Stimulated activated CD4-positive, alpha-beta T cell treated with anti-CD3 and anti-CD28 coated beads, Interleukin-4, amount 100 ng/mL, for 1 hour (primary cell): ENCODE results near the gene DBF4B.

ENCODE experiments used
- DNase-seq: peaks from one replicate; pipeline ENCODE4 v3.0.0-alpha.2; 2020

Gene DBF4B

DNA sequence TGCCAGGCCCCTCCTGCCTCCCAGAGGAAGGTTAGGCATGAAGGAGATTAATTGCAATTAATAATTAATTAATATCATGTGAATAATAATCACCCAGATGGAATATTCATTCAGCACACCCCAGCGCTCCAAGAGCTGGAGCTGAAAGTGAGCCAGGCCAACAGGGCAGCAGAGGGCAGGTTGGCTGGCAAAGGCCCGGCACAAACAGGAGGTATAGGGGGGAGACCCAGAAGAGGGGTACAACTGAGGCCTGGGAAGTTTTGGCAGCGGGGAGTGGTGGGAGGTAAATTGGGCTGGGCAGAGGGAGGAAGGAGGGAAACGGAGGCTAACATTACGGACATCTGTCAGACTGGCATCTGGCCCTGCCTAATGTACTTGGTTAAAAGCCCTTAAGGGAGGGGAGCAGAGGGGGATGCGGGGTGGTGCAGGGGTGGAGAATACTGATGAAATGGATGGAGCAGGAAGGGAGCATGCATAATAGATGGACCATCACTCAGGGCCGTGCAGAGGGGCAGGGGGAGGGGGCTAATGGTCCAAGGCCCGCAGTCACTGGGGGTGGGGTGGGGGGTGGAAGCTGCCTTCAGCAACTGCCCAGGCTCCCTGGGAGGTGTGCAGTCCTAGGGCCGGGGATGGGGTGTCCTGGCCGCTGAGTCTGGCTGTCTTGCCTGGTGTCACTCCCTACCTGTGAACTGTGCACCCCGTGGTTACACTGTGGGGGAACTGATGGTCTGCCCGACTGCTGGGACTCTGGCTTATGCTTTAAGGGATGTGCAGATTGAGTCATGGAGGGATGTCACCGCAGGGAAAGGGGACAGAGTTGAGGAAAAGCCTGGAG is 52.2 kb downstream of the DBF4B start:
- no peak for DNase-seq

DNA sequence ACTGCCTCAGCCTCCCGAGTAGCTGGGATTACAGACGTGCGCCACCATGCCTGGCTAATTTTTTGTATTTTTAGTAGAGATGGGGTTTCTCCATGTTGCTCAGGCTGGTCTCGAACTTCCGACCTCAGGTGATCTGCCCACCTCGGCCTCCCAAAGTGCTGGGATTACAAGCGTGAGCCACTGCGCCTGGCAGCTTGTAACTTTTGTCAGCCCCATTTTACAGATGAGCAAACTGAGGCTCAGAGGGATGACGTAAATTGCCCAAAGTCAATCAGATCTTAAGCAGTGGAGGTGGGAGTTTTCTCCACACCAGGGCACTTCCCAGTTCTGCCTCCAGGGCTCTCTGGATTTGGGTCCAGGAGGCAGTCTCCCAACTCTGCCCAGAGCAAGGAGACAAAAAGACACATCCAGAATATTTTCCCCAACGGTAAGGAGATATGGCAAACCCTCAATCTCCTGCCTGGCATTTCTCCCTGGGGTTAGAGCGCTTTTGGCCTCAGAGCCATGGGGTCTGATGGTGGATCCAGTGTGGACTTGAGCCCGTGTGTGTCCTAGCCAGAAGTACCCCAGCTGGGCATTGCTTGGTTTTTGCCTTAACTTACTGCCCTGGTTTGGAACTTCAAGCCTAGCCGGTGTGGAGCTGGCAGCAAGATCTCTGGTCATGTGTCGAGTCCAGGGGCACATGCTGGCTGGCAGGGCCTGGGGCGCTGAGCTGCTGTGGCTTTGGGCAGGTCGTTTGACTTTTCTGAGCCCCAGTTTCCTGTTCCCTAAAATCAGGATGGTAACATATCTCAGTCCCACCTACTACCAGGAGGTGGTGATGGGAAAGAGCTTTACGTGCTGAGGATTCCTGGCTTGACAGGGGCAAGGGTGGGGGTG is 53.7 kb downstream of the DBF4B start:
- DNase-seq = no peak

DNA sequence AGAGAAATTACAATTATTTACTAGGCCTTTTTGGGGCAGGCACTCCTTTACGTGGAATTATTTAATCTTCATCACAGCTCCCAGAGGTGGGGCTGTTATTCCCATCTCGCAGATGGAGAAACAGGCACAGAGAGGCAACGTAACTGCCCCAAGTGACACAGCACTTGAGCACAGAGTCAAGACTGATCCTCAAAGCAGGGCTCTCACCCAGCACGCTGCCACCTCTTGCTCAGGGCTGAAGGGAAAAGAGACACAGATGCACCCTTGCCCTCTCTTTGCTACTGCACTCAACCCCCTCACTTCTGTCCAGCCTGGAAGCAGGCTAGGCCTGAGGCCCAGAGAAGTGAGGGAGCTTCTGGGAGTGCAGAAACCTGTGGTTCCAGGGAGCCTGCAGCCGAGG is 54.7 kb downstream of the DBF4B start:
- DNase-seq = no peak

DNA sequence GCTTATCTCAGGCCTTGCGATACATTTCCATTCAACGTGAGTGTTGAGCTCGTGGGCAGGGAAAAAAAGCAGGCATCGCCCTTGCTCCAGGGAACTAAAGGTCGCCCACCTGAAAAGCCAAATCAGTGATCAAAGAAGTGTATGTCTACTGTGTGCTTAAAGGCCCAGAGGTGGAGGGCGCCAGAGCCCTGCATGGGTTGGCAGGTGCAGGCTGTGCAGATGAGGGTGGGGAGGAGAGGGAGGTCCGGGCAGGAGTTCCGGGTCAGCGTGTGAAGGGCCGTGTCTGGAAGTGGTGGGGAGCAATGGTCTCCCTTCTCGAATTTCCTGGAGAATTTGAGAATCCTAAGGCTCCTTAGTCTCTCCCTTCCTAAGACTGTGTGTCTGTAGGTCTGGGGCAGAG is 57.5 kb downstream of the DBF4B start:
- DNase-seq = no peak

DNA sequence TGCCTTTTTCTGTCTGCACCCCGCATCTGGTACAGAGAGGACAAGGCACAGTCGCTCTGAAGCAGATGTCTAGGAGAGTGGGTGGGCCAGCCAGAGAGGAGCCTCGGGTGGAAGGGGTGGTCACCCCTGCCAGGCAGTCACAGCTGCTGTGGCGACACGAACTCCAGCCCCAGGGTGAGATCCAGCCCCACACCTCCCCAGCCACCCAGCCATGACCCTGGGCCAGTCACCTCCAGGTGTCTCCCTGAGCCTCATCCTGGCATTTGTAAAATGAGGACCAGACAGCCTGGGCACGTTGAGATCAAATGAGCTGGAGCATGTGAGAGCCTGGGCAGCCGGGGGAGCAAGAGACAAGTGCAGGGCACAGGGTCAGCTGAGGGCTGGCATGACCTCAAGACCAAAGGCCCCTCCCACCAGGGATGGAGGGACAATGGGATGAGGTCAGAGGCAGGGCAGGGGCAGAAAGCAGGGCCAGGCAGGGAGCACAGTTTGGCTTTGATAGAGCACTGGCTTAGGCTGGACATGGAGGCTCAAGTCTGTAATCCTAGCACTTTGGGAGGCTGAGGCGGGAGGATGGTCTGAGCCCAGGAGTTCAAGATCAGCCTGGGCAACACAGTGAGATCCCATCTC is 58.1 kb downstream of the DBF4B start:
- no peak for DNase-seq

DNA sequence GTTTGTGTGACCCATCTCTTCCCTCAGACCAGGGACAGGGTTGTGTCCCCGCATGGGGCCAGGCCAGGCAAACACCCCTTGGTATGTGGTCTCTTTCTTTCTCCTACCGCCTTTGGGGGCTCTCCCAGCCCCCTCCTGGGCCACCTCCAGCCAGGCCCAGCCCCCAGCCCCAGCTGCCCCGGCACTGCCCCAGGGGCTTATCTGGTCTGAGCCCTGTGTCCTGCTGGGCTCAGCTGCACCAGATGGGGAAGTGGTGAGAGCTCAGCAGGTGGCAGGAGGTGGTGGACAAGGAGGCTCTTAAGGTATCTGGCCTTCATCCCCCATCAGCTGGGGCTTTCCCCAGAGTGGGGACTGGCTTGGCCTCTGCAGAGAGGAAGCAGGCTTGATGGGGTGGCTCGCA is 59.0 kb downstream of the DBF4B start:
- DNase-seq = no peak

DNA sequence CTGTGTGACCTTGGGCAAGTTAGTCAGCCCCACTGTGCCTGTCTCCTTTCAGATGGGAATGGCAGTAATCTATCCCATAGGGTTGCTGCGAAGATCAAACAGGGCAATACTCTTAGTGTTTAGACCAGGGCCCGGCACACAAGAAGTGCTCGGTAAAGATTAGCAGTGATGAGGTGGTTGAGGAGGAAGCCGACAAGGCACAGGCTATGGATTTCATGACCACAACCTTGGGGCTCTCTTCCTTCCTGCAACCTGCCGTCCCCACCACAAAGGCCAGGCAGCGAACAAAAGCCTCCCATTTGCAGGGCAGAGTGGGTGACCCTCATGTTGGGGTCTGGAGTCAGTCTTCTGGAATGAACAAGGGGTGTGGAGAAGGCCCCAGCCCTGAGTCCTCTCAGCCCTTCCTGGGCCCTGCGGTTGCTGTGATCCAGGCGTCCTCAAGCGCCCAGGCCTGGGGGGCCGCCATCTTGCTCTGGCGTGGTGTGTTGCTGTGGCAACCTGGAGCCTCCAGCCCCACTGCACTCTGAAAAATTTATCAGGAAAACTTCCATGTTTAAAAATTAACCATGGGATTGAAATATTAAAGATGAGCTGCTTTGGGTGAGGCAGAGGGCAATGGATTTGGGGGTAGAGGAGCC is 60.2 kb downstream of the DBF4B start:
- DNase-seq = no peak

DNA sequence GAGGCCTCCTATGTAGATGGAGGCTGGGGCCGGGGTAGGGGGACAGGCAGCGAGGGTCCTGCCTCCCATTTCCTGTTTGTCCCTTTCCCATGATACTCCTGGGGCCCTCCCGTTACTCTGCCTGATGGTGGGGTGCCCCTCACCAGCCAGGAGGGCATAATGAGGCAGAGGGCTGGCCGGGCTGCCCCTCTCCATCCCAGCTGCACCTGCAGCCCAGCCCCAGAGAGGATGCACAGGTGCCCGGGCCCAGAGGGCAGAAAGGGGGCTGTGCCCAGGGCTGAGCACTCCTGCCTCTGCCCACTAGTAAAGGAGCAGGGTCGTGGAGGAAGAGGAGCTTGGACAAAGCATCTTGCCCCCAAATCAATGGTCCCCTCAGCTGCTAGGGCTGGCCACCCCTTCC is 60.8 kb downstream of the DBF4B start:
- DNase-seq = no peak

DNA sequence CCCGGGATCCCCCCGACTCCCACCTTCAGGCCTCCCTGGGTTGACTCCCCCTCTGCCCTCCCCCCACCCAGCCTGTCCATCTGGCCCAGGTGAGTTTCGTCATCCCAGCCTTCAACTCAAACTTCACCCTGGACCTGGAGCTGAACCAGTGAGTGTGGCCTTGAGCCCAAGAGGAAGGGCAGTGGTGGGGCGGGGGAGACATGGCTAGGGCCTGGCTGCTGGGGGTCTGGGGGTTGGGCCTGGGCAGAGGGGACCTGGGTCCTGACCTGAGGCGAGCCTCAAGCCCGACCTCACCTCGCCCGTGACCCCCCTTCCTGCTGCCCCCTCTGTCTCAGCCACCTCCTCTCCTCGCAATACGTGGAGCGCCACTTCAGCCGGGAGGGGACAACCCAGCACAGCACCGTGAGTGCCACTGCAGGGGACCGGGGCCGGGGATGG is 61.2 kb downstream of the DBF4B start:
- DNase-seq = no peak

DNA sequence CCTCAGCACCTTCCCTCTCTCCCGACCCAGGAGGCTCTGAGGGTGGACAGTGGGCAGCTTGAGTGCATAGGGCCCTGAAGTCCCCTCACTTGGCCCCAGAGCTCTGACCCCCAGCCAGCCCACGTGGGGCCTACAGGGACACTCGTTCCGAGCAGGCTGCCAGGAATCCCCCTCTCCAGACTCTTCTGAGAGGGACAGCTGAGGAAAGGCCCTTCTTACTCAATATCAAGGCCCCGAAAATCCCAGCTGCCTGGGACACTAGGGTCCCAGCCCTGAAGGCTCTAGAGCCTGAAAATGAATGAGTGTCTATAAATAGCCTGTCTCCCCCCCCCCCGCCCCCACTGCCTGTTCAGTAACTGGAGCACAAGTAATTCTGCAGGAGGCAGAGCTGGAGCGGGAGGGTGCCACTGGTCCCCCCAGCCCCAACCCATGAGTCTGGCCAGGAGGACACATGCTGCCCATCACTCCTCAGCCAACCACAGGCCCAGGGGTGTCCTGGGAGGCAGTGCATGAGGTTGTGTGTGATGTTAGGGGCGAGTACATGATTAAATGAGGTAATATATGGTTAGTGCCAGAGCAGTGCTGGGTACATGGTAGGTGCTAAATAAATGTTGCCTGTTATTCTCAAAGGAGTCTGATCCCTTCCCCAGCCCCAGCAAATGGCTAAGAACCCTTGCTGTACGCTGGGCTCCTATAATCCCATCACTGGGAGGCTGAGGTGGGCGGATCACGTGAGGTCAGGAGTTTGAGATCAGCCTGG is 61.9 kb downstream of the DBF4B start:
- no peak for DNase-seq

DNA sequence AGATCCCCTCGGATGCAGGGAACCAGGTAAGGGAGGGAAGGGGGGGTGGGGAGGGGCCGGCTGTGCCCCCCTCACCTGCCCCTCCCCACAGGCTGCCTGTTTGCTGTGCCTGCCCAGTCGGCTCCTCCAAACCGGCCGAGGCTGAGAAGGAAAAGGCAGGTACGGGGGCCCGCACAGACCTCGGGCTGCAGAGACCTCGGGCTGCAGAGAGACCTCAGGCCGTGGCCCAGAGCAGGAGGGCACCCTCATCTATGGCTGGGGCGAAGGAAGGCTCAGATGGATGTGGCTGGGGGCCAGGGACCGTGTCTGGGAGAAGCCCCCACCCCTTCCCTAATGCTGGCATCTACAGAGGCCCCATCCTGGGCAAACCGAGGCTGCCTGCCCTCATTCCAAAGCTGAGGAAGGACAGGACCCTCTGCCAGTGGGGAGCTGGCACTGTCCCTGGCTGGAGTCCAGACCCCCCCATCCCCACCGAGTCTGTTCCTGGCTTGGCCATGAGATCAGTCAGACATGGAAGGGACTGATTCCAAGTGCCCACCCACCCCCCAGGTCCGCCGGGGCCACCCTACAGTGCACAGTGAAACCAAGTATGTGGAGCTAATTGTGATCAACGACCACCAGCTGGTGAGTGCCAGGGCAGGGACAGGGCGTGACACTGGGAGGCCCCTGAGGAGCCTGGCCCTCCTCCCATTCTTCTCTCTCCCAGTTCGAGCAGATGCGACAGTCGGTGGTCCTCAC is 64.0 kb downstream of the DBF4B start:
- DNase-seq = no peak

DNA sequence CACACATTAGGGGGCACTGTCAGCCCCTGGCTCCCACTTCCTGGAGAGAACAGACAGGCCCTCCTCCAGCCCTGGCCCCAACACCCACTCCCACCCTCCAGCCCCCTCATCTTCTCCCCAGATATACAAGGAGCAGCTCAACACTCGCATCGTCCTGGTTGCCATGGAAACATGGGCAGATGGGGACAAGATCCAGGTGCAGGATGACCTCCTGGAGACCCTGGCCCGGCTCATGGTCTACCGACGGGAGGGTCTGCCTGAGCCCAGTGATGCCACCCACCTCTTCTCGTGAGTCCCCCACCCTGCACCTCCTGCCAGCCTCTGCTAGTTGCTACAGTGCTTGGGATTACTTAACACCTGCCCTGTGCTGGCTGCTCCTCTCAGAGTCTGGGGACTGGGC is 64.7 kb downstream of the DBF4B start:
- DNase-seq = no peak

DNA sequence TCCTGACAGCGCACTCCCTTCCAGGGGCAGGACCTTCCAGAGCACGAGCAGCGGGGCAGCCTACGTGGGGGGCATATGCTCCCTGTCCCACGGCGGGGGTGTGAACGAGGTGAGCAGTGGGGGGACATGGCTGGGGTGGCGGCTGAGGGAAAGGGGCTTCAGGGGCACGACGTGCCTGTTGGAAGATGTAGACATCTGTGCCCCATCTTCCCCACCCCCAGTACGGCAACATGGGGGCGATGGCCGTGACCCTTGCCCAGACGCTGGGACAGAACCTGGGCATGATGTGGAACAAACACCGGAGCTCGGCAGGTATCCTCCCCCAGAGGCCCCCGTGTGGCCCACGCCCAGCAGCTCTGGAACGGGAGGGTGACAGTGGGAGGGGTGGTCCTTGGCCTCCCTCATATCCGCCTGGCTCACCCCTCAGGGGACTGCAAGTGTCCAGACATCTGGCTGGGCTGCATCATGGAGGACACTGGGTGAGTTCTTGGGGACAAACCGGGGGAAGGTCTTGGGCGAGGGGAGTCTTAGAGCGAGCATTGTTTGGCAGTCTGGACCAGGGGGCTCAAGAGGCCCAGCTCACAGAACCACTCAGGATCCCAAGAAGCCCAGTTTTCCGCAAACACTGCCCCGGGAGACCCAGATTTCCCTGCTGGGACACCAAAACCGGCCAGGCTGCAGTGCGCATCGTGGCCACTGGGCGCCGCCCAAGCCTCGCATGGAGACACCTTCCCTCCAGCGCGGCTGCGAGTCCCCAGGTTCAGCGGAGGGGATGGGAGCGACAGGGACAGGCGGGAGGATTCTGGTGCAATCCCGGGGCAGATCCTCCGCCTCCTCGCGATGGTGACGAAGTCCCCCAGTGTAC is 66.0 kb downstream of the DBF4B start:
- DNase-seq = peak; percentile 92

DNA sequence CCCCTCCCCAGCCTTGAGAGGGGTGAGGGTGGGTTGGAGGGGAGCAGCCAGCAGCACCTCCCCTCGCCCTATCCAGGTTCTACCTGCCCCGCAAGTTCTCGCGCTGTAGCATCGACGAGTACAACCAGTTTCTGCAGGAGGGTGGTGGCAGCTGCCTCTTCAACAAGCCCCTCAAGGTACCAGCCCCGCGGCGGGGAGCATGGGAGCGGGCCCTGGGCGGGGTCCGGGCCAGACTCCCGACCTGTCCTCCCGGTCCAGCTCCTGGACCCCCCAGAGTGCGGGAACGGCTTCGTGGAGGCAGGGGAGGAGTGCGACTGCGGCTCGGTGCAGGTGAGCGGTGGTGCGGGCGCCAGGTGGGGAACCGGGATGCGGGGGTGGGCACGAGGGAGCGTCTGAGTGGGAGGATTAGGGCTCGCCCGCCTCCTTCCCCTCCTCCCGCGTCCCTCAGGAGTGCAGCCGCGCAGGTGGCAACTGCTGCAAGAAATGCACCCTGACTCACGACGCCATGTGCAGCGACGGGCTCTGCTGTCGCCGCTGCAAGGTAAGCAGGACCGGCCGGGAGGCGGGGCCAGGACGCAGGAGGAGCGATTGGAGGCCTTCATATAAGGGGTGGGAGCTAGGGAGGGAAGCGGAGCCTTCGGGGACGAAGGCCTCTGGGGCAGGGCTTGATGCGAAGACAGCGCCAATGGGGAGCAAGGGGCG is 66.8 kb downstream of the DBF4B start:
- DNase-seq = peak; percentile 97

DNA sequence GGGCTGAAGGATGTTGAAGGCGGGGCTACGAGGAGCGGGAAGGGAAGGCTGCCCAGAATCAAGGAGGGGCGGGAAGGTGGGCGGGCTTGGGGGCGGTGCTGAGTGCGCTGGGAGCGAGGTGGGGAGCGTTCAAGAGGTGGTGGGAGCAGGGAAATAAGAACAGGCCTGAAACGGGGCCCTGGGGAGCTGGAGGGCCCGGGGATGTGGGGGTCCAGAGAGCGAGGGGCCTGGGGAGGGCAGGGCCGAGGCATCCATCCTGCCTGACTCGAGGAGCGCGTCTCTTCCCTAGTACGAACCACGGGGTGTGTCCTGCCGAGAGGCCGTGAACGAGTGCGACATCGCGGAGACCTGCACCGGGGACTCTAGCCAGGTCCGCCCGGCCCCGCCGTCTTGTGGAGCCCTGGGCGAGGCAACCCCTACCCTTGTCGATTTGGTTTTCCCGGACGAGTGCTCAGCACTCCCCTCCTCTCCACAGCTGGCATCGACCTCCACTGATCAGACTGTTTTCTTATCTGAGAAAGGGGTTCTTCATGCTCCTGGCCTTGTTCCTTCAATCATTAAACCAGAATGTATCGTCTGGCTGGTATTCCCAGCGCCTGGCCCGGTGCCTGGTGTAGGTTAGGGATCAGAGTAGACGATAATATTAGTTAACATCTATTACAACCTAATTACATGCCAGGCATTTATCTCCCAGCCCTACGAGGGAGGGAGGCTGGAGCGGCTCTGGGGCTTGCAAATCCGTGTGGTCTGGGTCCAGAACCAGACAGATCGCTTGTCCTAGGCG is 67.6 kb downstream of the DBF4B start:
- no peak for DNase-seq

DNA sequence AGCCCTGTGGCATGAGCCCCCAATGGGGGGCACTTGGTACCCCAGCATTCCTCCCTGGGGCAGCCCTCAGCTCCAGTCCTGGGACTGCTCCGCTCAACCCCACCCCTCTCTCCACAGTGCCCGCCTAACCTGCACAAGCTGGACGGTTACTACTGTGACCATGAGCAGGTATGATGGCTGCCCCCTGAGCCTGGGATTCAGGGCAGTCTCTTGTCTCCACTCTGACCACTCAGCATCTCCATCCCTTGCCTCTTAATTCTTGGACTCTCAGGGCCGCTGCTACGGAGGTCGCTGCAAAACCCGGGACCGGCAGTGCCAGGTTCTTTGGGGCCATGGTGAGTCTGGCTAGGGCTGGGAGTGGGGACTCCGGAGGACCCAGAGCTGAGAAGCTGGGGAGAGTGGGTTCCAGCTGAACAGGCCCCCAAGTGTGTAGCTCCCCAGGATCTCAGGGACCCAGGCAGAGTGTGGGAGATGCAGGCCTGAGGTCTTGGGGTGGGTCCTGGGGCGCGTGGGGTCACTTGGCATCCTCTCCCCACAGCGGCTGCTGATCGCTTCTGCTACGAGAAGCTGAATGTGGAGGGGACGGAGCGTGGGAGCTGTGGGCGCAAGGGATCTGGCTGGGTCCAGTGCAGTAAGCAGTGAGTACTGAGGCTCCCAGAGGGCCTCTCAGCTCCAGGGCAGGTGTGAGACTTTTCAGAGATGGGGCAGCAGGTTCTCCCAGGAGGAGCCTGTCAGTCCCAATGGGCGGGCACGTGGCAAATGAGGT is 68.3 kb downstream of the DBF4B start:
- no peak for DNase-seq

DNA sequence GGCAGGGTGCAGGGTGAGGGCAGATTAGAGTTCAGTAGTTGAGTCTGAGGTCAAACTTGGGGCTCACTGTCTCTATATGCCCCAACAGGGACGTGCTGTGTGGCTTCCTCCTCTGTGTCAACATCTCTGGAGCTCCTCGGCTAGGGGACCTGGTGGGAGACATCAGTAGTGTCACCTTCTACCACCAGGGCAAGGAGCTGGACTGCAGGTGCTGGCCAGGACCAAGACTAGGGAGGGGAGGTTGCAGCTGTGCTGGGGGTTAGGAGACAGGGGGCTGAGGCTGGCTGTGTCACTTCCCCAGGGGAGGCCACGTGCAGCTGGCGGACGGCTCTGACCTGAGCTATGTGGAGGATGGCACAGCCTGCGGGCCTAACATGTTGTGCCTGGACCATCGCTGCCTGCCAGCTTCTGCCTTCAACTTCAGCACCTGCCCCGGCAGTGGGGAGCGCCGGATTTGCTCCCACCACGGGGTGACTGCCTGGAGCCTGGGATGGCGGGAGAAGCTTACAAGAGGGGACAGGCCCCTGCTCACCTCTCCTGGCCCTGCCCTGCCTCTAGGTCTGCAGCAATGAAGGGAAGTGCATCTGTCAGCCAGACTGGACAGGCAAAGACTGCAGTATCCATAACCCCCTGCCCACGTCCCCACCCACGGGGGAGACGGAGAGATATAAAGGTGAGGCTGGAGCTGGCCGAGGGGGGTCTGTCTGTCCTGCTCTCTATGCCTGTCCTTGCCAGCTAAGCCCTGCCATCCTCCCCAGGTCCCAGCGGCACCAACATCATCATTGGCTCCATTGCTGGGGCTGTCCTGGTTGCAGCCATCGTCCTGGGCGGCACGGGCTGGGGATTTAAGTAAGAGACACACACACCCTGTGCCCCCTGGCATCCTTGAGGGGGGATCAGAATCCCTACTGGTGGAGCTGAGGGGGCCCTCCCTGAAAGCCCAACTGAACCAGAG is 69.2 kb downstream of the DBF4B start:
- no peak for DNase-seq
